T-helper 17 cell (primary cell): Measurements from ENCODE around the gene EXOC4. TPM values are rescaled to one million over a fixed set of nuclear protein-coding genes. Genes with fewer than 3 reads are reported as not detected.

Experiments used
- ATAC-seq: fragments of 150-1000 bp; cut with Tn5 transposase; 2 replicates; pipeline ENCODE4 v1.10.0; 2021; ENCODE audit warnings: mild to moderate bottlenecking, moderate library complexity
- DNase-seq, 3 donors: peaks; one replicate each; pipeline versions ENCODE4 v3.0.0 to v3.0.0-alpha.2; 2020 to 2021
- H3K9me3 ChIP-seq: one replicate; pipeline ENCODE4 v1.7.0; 2013; ENCODE audit warnings: low read length, mild to moderate bottlenecking; ENCODE audit not compliant: control insufficient read depth, poor library complexity, severe bottlenecking
- H3K27ac Mint-ChIP-seq: one replicate; pipeline ENCODE4 v1.8.0; 2022; ENCODE audit warnings: mild to moderate bottlenecking, moderate library complexity, mixed read lengths
- H3K27me3 Mint-ChIP-seq: one replicate; pipeline ENCODE4 v1.8.0; 2022; ENCODE audit warnings: mixed read lengths
- H3K36me3 Mint-ChIP-seq: one replicate; pipeline ENCODE4 v1.8.0; 2022; ENCODE audit warnings: low read depth, mixed read lengths
- H3K4me1 Mint-ChIP-seq: one replicate; pipeline ENCODE4 v1.8.0; 2022; ENCODE audit warnings: mild to moderate bottlenecking, mixed read lengths
- H3K4me3 Mint-ChIP-seq: one replicate; pipeline ENCODE4 v1.8.0; 2022; ENCODE audit warnings: mild to moderate bottlenecking, moderate library complexity, mixed read lengths
- total RNA-seq, 4 donors: library from RNA in 2 of 4; stranded (reverse) in 2 of 4; gene quantifications; one replicate each; pipeline ENCODE4 v1.2.3 and lab custom pipeline; 2022 to 2026

Gene EXOC4
- total RNA-seq, 2 donors from 2014 or later, result 88.8 to 96.6 TPM

- peaks cover 4% of the 10 kb centered on the region for H3K36me3 Mint-ChIP-seq
- H3K4me3 Mint-ChIP-seq, result no peak overlapping the region
Observed at GRCh38 chr7:133674079-133674763, 421.3 kb downstream of the EXOC4 start.

GRCh38 chr7:133675510-133676218 is 422.8 kb downstream of the EXOC4 start:
- H3K9me3 ChIP-seq, result no peaks in the 10 kb centered on the region
- no peak for DNase-seq
- no peak for ATAC-seq
- Mint-ChIP-seq H3K27ac (no peak overlapping the region), H3K4me3 (no peak overlapping the region), H3K36me3 (peaks cover 4% of the 10 kb centered on the region), H3K4me1 (peaks cover 2% of the 10 kb centered on the region), H3K27me3 (no peaks in the 10 kb centered on the region)

More at GRCh38 chr7:133674079-133674763, 421.3 kb downstream of the EXOC4 start:
- ATAC-seq (no peak), DNase-seq (no peak)
- Mint-ChIP-seq H3K4me1 (peaks cover 2% of the 10 kb centered on the region), H3K27me3 (no peaks in the 10 kb centered on the region), H3K27ac (no peak overlapping the region)
- no peaks in the 10 kb centered on the region for H3K9me3 ChIP-seq

- Mint-ChIP-seq H3K4me3 (no peak overlapping the region), H3K36me3 (peaks cover 4% of the 10 kb centered on the region), H3K4me1 (peaks cover 2% of the 10 kb centered on the region), H3K27me3 (no peaks in the 10 kb centered on the region), H3K27ac (no peak overlapping the region)
- no peaks in the 10 kb centered on the region for H3K9me3 ChIP-seq
- ATAC-seq (no peak), DNase-seq (no peak)
Observed at GRCh38 chr7:133676805-133677370, 424.0 kb downstream of the EXOC4 start.

GRCh38 chr7:133678137-133678814 is 425.4 kb downstream of the EXOC4 start:
- ATAC-seq (no peak), DNase-seq (no peak)
- peaks cover 2% of the 10 kb centered on the region for H3K4me1 Mint-ChIP-seq
- H3K9me3 ChIP-seq, result no peaks in the 10 kb centered on the region
- no peaks in the 10 kb centered on the region for H3K27me3 Mint-ChIP-seq
- H3K27ac Mint-ChIP-seq, result no peak overlapping the region
- no peak overlapping the region for H3K4me3 Mint-ChIP-seq
- H3K36me3 Mint-ChIP-seq, result peaks cover 3% of the 10 kb centered on the region

GRCh38 chr7:133679977-133680376 is 427.1 kb downstream of the EXOC4 start:
- Mint-ChIP-seq H3K27me3 (no peaks in the 10 kb centered on the region), H3K36me3 (no peaks in the 10 kb centered on the region), H3K27ac (no peak overlapping the region), H3K4me1 (peaks cover 2% of the 10 kb centered on the region), H3K4me3 (no peak overlapping the region)
- no peaks in the 10 kb centered on the region for H3K9me3 ChIP-seq
- ATAC-seq (no peak), DNase-seq (no peak)

DNA sequence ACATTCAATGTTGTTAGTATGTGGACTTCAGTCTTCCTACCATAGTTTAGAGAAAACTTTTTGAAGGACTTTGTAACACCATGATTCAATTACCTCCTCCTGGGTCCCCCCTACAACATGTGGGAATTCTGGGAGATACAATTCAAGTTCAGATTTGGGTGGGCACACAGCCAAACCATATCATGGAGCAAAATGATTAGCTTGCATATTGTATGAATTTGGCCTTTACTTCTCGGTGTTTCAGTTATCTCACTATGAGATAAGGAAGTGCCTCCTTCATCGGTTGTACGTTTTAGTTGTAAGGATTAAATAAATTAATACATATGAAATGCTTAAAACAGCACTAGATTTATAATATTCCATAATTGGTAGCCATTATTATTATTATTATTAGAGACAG is 428.7 kb downstream of the EXOC4 start:
- no peak overlapping the region for H3K4me3 Mint-ChIP-seq
- H3K27me3 Mint-ChIP-seq, result no peaks in the 10 kb centered on the region
- H3K36me3 Mint-ChIP-seq, result no peaks in the 10 kb centered on the region
- H3K9me3 ChIP-seq, result no peaks in the 10 kb centered on the region
- DNase-seq, result no peak
- H3K4me1 Mint-ChIP-seq, result peaks cover 3% of the 10 kb centered on the region
- H3K27ac Mint-ChIP-seq, result no peak overlapping the region
- no peak for ATAC-seq

DNA sequence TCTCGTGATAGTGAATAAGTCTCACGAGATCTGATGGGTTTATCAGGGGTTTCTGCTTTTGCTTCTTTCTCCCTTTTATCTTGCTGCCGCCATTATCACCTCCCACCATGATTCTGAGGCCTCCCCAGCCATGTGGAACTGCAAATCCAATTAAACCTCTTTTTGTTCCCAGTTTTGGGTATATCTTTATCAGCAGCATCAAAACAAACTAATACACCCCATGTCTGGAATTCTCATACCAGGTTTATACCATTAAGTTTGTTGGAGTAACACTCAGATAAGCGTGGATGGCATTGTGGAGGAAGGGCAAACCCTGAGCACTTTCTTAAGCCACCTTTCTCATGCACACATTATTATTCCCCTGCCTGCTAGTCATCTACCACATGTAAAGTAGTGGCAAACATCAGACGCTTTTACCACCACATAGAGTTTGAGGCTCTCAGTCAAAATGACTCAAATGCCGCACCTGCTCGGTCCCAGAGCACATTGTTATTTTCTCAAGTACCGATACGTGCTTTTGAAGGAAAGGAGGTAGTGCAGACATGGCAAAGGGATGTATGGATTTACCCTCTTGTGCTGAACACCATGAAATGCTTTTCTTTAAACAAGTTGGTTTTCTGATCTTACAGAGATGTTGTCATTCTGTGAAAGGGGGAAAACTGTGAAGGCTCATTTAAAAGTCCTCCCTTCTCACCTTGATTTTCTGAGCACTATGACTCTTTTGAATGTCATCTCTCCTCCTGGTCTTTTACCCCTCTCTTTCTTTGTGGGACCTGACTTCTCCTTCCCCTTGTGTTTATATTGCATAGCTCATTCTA is 429.7 kb downstream of the EXOC4 start:
- H3K27ac Mint-ChIP-seq, result no peak overlapping the region
- H3K9me3 ChIP-seq, result no peaks in the 10 kb centered on the region
- no peaks in the 10 kb centered on the region for H3K36me3 Mint-ChIP-seq
- H3K4me3 Mint-ChIP-seq, result no peak overlapping the region
- no peaks in the 10 kb centered on the region for H3K27me3 Mint-ChIP-seq
- ATAC-seq (no peak), DNase-seq (no peak)
- peaks cover 3% of the 10 kb centered on the region for H3K4me1 Mint-ChIP-seq

GRCh38 chr7:133683182-133683454 is 430.2 kb downstream of the EXOC4 start:
- Mint-ChIP-seq H3K27me3 (no peaks in the 10 kb centered on the region), H3K27ac (no peak overlapping the region), H3K4me3 (no peak overlapping the region), H3K4me1 (peaks cover 3% of the 10 kb centered on the region), H3K36me3 (no peaks in the 10 kb centered on the region)
- ATAC-seq (no peak), DNase-seq (no peak)
- no peaks in the 10 kb centered on the region for H3K9me3 ChIP-seq

GRCh38 chr7:133688483-133689239 is 435.8 kb downstream of the EXOC4 start:
- H3K27ac Mint-ChIP-seq, result no peak overlapping the region
- H3K27me3 Mint-ChIP-seq, result no peaks in the 10 kb centered on the region
- peaks cover 6% of the 10 kb centered on the region for H3K4me1 Mint-ChIP-seq
- H3K36me3 Mint-ChIP-seq, result no peaks in the 10 kb centered on the region
- DNase-seq (no peak), ATAC-seq (no peak)
- H3K9me3 ChIP-seq, result no peaks in the 10 kb centered on the region
- no peak overlapping the region for H3K4me3 Mint-ChIP-seq

- H3K4me1 Mint-ChIP-seq, result peaks cover 6% of the 10 kb centered on the region
- H3K27ac Mint-ChIP-seq, result no peak overlapping the region
- ATAC-seq (no peak), DNase-seq (no peak)
- no peaks in the 10 kb centered on the region for H3K9me3 ChIP-seq
- no peak overlapping the region for H3K4me3 Mint-ChIP-seq
- no peaks in the 10 kb centered on the region for H3K36me3 Mint-ChIP-seq
- no peaks in the 10 kb centered on the region for H3K27me3 Mint-ChIP-seq
Observed at GRCh38 chr7:133690740-133691139, 437.9 kb downstream of the EXOC4 start.

- Mint-ChIP-seq H3K4me3 (no peak overlapping the region), H3K27me3 (no peaks in the 10 kb centered on the region), H3K36me3 (no peaks in the 10 kb centered on the region), H3K27ac (no peak overlapping the region), H3K4me1 (peaks cover 3% of the 10 kb centered on the region)
- H3K9me3 ChIP-seq, result no peaks in the 10 kb centered on the region
- ATAC-seq, result no peak
- DNase-seq, result no peak
Observed at GRCh38 chr7:133691727-133692610, 439.1 kb downstream of the EXOC4 start.

- ATAC-seq (no peak), DNase-seq (no peak)
- Mint-ChIP-seq H3K27me3 (no peaks in the 10 kb centered on the region), H3K4me3 (no peak overlapping the region), H3K27ac (no peak overlapping the region), H3K4me1 (peaks cover 3% of the 10 kb centered on the region), H3K36me3 (no peaks in the 10 kb centered on the region)
- H3K9me3 ChIP-seq, result no peaks in the 10 kb centered on the region
Observed at GRCh38 chr7:133693281-133693680, 440.4 kb downstream of the EXOC4 start.
